GM10248 (cell line): ENCODE data around the gene EEFSEC.

Source experiments
- CTCF ChIA-PET: fragments of 300-600 bp; sonication (Branson Sonifier 250); formaldehyde crosslinking; extraction: SDS; loops from one replicate; lab custom pipeline; 2021; ENCODE audit warnings: antibody characterized with exemption; lab: Yijun Ruan, JAX
- POLR2A ChIA-PET: fragments of 350-650 bp; sonication (Branson Sonifier 250); formaldehyde crosslinking; extraction: SDS; loops from one replicate; lab custom pipeline; 2020; ENCODE audit warnings: antibody characterized with exemption; lab: Yijun Ruan, JAX
- DNase-seq: peaks from one replicate; pipeline ENCODE4 v3.0.0; 2012; ENCODE audit errors: extremely low spot score
- CTCF ChIP-seq: IDR thresholded peaks from 2 replicates; pipeline ENCODE4 v1.5.1; 2012; ENCODE audit warnings: mild to moderate bottlenecking, low read depth; ENCODE audit errors: extremely low read depth, missing control alignments, control extremely low read depth

Gene EEFSEC

GRCh38 chr3:128354788-128355542 is 201.7 kb downstream of the EEFSEC start:
- no peak for DNase-seq
- ChIA-PET CTCF (interaction anchor here (1.2 to 1.8 kb wide), 2 partner anchors 11 to 71 kb away, joined by 4 to 6 read pairs; no protein-coding TSS in a partner anchor), POLR2A (interaction anchor here (0.5 kb wide), 1 partner anchor 200 kb away, joined by 4 read pairs; no protein-coding TSS in a partner anchor)
- no peak for TF ChIP-seq CTCF

GRCh38 chr3:128355543-128355919 is 202.2 kb downstream of the EEFSEC start:
- POLR2A ChIA-PET, result interaction anchor here (0.5 kb wide), 1 partner anchor 201 kb away, joined by 4 read pairs; no protein-coding TSS in a partner anchor
- DNase-seq, result no peak
- TF ChIP-seq CTCF, result no peak
- CTCF ChIA-PET, result interaction anchor here (1.2 to 1.8 kb wide), 2 partner anchors 11 to 70 kb away, joined by 4 to 6 read pairs; no protein-coding TSS in a partner anchor

GRCh38 chr3:128356822-128357221 is 203.5 kb downstream of the EEFSEC start:
- no peak for DNase-seq
- POLR2A ChIA-PET, result no interaction called here
- no peak for TF ChIP-seq CTCF

GRCh38 chr3:128357538-128357937 is 204.3 kb downstream of the EEFSEC start:
- DNase-seq, result no peak
- POLR2A ChIA-PET, result no interaction called here
- no peak for TF ChIP-seq CTCF
- CTCF ChIA-PET, result interaction anchor here (1.5 kb wide), 1 partner anchor 73 kb away, joined by 3 read pairs; no protein-coding TSS in a partner anchor

More at GRCh38 chr3:128356822-128357221, 203.5 kb downstream of the EEFSEC start:
- CTCF ChIA-PET, result interaction anchor here (1.5 kb wide), 1 partner anchor 73 kb away, joined by 3 read pairs; no protein-coding TSS in a partner anchor

DNA sequence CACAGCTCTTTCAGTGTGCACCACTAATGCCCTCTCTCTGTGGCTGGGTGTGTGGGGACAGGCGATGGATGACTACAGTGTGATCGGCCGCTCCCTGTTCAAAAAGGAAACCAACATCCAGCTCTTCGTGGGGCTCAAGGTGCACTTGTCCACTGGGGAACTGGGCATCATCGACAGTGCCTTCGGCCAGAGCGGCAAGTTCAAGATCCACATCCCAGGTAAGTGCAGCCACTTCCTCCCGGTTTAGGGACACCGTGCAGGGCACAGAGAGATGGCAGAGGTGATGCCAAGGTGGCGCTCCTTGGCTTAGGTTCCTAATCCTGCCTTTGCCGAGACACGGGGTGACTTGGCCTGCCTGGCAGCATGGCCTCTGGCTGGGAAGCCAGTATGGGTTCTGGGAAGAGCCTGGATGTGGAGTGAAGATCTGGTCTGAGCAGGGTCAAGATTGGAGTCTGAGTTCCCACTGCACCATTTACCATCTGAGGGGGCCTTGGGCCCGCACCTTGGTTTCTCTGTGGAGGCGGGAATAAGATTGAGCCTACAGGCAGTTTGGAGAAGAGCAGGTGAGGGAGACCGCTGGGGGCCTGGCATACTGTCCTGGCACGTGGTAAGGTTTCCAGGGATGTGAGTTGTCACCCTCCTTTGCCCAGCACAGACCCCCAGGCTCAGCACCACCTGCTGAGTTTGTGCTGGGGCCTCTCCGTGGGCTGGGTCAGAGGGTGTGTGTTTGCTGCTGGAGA is 205.0 kb downstream of the EEFSEC start:
- no peak for DNase-seq
- no peak for TF ChIP-seq CTCF
- CTCF ChIA-PET, result interaction anchor here (0.9 to 1.5 kb wide), 2 partner anchors 11 to 72 kb away, joined by 3 read pairs; no protein-coding TSS in a partner anchor
- POLR2A ChIA-PET, result no interaction called here

- ChIA-PET CTCF (interaction anchor here (0.9 to 1.1 kb wide), 2 partner anchors 11 kb away, joined by 3 read pairs; no protein-coding TSS in a partner anchor), POLR2A (no interaction called here)
- DNase-seq, result no peak
- TF ChIP-seq CTCF, result no peak
Measured at GRCh38 chr3:128359060-128359664, 205.9 kb downstream of the EEFSEC start.
